OCI-LY3 (cell line): ENCODE data around the gene RING1.

Source experiments
- CTCF ChIP-seq: fragments of 200-600, 300-600 bp; sonication (generic); IDR thresholded peaks from 2 replicates; pipeline ENCODE4 v1.5.1; 2014; ENCODE audit warnings: antibody characterized with exemption, low read length, low read depth
- EZH2phosphoT487 ChIP-seq: fragments of 200-600 bp; shearing (Covaris generic); IDR thresholded peaks from 2 replicates; pipeline ENCODE4 v1.6.1; 2018; ENCODE audit warnings: antibody characterized with exemption, mixed run types, low read depth

- TF ChIP-seq CTCF, result no peak
- no peak for TF ChIP-seq EZH2phosphoT487
These were observed 27.2 kb upstream of the RING1 start for GRCh38 chr6:33181141-33181540.
